Central memory CD4-positive, alpha-beta T cell (primary cell): ENCODE data around the gene USP38.
"Not testable (repeated sequence)": the region's sequence is repeated elsewhere in the genome, so short reads cannot be mapped to it uniquely, and the experiment has no call there.

Experiments used
- DNase-seq: peaks from one replicate; pipeline ENCODE4 v3.0.0; 2022
- total RNA-seq, 3 experiments: gene quantifications; one replicate each; lab custom pipeline; 2026; lab: John Stamatoyannopoulos, UW

Gene USP38, protein sequence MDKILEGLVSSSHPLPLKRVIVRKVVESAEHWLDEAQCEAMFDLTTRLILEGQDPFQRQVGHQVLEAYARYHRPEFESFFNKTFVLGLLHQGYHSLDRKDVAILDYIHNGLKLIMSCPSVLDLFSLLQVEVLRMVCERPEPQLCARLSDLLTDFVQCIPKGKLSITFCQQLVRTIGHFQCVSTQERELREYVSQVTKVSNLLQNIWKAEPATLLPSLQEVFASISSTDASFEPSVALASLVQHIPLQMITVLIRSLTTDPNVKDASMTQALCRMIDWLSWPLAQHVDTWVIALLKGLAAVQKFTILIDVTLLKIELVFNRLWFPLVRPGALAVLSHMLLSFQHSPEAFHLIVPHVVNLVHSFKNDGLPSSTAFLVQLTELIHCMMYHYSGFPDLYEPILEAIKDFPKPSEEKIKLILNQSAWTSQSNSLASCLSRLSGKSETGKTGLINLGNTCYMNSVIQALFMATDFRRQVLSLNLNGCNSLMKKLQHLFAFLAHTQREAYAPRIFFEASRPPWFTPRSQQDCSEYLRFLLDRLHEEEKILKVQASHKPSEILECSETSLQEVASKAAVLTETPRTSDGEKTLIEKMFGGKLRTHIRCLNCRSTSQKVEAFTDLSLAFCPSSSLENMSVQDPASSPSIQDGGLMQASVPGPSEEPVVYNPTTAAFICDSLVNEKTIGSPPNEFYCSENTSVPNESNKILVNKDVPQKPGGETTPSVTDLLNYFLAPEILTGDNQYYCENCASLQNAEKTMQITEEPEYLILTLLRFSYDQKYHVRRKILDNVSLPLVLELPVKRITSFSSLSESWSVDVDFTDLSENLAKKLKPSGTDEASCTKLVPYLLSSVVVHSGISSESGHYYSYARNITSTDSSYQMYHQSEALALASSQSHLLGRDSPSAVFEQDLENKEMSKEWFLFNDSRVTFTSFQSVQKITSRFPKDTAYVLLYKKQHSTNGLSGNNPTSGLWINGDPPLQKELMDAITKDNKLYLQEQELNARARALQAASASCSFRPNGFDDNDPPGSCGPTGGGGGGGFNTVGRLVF
- 114 to 130 (median 126) reads per million in 3 experiments for total RNA-seq

- DNase-seq: peak; percentile 84
These were observed at the start of gene USP38 for GRCh38 chr4:143184503-143185252. Gene USP38, plus strand, starts transcription at chr4:143184917. Its CDS starts 534 bp downstream, at chr4:143185451.

- DNase-seq: no peak
These were observed 49.4 kb upstream of the USP38 start for GRCh38 chr4:143135358-143135757.

- DNase-seq: no peak
These were observed 44.0 kb upstream of the USP38 start for GRCh38 chr4:143140696-143141095.

DNA sequence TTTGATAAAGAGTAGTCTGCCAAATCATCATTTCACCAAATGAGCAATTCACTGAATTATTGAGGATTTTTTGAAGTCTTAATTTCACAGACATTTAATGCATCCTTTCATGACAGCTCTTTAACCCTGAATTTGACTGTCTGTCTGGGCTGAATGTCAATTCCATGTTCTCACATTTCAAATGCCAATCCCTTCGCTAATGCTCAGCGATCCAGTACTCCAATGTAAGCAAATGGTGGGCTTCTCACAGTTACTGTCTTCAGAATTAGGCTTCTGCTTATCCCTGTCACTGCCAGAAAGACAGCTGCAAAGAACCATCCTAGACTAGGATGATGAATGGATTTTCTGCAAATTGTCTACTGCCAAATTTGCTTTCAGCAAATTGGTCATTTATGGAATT is 36.2 kb upstream of the USP38 start:
- no peak for DNase-seq

DNA sequence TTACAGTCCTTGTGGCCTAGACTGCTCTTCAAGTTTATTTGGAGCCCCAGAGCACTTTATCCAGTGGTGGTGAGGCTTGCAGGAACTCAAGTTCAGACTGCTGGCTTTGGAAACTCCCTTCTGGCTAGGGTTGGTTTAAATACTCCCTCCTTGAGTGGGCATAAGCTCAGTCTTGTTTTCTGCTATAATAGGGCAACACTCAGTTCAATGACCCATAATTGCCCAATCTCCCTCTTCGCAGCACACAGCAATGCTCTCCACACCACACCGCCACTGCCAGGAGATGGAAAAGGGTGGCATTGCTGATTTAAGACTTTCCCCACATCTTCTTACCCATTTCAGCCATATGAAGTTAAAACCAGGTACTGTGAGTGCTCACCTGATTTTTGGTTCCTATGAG is 27.9 kb upstream of the USP38 start:
- no peak for DNase-seq

DNA sequence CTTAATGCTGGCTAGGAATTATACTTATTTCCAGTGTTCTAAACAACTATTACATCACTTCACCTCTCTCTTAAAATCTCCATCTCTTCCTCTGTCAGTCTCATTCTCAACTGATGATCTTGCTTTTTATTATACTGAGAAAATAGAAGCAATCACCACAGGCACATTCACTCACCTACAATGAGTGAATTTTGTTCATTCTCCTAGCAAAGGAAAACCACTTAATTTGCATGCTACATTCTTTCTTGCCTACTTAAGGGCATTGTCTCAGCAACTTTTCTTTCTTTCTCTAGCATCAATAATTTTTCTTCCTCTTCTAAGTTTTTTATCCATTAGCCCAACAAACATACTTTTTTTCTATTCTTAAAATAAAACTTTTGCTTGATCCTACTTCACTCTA is 21.1 kb upstream of the USP38 start:
- DNase-seq: no peak

DNA sequence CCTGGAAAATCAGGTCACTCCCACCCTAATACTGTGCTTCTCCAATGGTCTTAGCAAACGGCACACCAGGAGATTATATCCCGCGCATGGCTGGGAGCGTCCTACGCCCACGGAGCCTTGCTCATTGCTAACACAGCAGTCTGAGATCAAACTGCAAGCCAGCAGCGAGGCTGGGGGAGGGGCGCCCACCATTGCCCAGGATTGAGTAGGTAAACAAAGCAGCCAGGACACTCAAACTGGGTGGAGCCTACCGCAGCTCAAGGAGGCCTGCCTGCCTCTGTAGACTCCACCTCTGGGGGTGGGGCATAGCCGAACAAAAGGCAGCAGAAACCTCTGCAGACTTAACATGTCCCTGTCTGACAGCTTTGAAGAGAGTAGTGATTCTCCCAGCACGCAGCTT is 18.0 kb upstream of the USP38 start:
- not testable (repeated sequence) for DNase-seq

- DNase-seq: no peak
These were observed 5.8 kb upstream of the USP38 start for GRCh38 chr4:143178923-143179322.

DNA sequence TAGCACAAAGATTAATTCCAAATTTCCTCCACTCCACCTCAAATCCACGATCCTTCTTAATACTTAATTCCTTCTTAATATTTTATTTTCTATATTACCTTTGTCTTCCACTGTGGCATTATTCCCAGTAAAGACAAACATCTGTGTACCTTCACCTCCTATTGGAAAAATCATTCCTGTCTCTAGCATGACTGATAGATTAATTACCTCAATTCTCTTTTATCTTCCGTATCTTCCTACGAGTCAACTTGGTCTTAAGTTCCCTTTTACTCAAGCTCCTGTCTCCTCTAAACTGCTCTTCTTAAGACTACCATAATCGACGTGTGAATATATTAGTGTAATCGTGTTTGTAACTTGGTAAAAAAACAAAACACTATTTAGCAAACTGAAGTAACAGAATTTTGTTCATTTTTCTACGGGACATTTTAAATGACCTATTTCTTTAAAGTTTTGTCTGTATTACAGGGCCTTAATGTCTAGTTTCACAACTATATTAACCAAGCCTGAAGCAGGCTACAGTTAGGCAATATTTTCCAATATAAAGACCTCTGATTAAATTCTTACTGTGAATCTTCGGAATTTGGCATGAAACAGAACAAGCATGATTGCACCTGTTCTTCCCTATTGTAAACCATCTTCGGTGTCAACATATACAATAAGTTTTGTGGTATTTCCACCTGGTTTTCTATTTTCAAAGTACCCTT is 1.1 kb upstream of the USP38 start:
- no peak for DNase-seq

- no peak for DNase-seq
These were observed 557 bp upstream of the USP38 start for GRCh38 chr4:143184217-143184502.

DNA sequence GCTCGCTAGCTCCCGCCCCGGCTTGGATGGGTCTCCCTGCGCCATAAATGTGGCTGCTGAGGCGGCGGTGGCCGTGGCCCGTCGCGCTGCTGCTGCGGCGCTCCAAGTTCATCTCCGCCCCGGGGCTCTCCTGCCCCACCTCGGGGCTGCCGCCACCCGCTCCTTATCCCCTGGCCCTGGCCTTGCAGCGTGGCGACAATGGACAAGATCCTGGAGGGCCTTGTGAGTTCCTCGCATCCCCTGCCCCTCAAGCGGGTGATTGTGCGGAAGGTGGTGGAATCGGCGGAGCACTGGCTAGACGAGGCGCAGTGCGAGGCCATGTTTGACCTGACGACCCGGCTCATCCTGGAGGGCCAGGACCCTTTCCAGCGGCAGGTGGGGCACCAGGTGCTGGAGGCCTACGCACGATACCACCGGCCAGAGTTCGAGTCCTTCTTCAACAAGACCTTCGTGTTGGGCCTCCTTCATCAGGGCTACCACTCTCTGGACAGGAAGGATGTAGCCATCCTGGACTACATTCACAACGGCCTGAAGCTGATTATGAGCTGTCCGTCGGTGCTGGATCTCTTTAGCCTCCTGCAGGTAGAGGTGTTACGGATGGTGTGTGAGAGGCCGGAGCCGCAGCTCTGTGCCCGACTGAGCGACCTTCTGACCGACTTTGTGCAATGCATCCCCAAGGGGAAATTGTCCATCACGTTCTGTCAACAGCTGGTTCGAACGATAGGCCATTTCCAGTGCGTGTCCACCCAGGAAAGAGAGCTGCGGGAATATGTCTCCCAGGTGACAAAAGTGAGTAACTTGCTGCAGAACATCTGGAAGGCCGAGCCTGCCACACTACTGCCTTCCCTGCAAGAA is 763 bp downstream of the USP38 start:
- no peak for DNase-seq

DNA sequence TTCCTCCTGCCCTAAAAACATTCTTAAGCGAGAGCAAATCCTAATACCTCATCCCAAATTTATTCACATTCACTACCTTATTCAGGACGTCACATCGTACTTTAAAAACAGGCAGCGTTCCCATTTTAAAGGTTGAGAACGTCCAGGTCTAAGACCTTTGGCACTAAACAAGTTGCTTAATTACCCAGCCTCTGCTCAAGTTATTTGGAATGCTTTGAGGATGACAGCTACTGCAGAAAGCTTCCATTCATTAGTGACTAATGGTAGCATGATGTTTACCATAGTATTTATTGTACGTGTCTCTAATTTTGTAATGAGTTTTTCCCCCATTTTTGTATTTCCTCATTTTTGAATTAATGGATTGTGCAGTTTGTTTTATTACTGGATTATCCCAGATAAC is 1.5 kb downstream of the USP38 start:
- DNase-seq: no peak

GRCh38 chr4:143186649-143187048 is 1.9 kb downstream of the USP38 start:
- DNase-seq: no peak

- no peak for DNase-seq
These were observed 3.7 kb downstream of the USP38 start for GRCh38 chr4:143188136-143189088.

DNA sequence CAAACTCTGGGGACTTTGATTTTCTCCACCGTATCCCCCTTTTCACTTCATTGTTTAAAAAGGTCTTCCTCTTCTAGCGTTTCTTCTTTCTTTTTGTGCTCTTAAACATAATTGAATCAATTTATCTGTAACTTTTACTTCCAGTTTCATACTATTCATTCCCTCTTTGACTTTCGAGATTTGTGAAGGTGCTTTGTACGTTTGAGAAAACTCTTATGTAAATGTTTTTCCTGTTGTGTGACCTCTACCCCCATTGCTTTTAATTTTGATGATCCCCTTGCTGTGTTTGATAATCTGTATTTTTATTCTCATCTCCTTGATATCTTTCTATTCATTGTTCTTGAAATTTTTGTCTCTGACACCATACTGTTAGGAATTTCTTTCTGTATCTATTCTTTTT is 4.8 kb downstream of the USP38 start:
- no peak for DNase-seq

DNA sequence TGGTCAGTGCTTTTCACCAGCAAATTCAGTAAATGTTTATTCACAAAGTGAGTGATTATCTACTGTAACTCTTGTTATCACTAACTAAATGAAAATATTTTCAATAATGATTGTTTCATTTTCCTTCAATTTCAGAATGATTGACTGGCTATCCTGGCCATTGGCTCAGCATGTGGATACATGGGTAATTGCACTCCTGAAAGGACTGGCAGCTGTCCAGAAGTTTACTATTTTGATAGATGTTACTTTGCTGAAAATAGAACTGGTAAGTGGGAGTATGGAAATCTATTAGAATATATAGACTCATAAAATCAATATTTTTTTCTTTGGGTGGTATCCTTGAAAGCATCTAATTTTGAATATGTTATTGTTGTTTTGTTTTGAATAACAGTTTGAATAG is 10.9 kb downstream of the USP38 start:
- DNase-seq: no peak

GRCh38 chr4:143196323-143196722 is 11.6 kb downstream of the USP38 start:
- no peak for DNase-seq

DNA sequence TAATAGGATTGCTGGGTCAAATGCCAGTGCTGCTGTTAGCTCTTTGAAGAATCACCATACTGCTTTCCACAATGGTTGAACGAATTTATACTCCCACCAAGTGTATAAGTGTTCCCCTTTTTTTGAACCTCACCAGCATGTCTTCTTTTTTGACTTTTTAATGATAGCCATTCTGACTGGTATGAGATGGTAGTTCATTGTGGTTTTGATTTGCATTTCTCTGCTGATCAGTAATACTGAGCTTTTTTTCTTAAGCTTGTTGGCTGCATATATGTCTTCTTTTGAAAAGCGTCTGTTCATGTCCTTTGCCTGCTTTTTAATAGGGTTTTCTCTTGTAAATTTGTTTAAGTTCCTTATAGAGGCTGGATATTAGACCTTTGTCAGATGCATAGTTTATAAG is 14.8 kb downstream of the USP38 start:
- no peak for DNase-seq

- no peak for DNase-seq
These were observed 18.1 kb downstream of the USP38 start for GRCh38 chr4:143202824-143203223.

DNA sequence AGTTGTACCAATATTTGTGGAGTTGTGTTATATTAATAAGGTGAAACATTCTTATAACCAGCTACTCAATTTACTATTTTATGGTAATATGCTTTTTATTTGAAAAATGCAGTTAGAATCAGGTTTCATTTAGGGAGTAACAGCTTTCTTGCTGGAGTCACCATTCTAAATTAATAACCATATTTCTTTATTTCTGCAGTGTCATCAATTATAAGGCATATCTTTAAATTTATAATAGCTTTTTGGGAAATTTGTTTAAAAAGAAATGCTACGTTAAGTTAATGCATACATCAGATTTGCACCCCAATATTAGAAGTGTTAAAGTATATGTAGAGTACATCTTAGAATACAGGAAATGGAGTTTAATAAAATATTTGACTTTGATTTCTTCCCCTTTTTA is 18.9 kb downstream of the USP38 start:
- no peak for DNase-seq
